Neural cell (in vitro differentiated cells): ENCODE results near the gene RCAN1. TPM values are rescaled to one million over a fixed set of nuclear protein-coding genes. Genes with fewer than 3 reads are reported as not detected.

Source experiments
- H2AFZ ChIP-seq: fragments of 200-600, 300-800 bp; sonication (generic), shearing (Covaris generic); 2 replicates; pipeline ENCODE4 v1.6.0; 2014; ENCODE audit warnings: low read depth, mild to moderate bottlenecking, antibody characterized with exemption, low read length, moderate library complexity
- H3F3A ChIP-seq: fragments of 200-600 bp; shearing (Covaris generic); 2 replicates; pipeline ENCODE4 v1.6.1; 2016; ENCODE audit warnings: mild to moderate bottlenecking, moderate library complexity, mixed read lengths, antibody characterized with exemption, low read length; ENCODE audit not compliant: insufficient read depth, poor library complexity, severe bottlenecking
- H3K27ac ChIP-seq: fragments of 200-600, 300-800 bp; sonication (generic), shearing (Covaris generic); 2 replicates; pipeline ENCODE4 v1.5.1; 2014; ENCODE audit warnings: mild to moderate bottlenecking, low read length, moderate library complexity
- H3K27me3 ChIP-seq: fragments of 300-800, 200-600 bp; sonication (generic), shearing (Covaris generic); 2 replicates; pipeline ENCODE4 v1.6.0; 2014; ENCODE audit warnings: mild to moderate bottlenecking, low read depth, low read length, moderate library complexity; ENCODE audit not compliant: insufficient read depth
- H3K36me3 ChIP-seq: fragments of 300-800, 200-600 bp; sonication (generic), shearing (Covaris generic); 2 replicates; pipeline ENCODE4 v1.5.1; 2014; ENCODE audit warnings: mild to moderate bottlenecking, antibody characterized with exemption, low read length, moderate library complexity; ENCODE audit not compliant: insufficient read depth
- H3K4me2 ChIP-seq: fragments of 300-800, 200-600 bp; sonication (generic), shearing (Covaris generic); 2 replicates; pipeline ENCODE4 v1.6.0; 2014; ENCODE audit warnings: mild to moderate bottlenecking, low read length
- H3K4me3 ChIP-seq: fragments of 300-800, 200-600 bp; sonication (generic), shearing (Covaris generic); 2 replicates; pipeline ENCODE4 v1.5.1; 2014; ENCODE audit warnings: mild to moderate bottlenecking, low read length, moderate library complexity
- H3K79me2 ChIP-seq: fragments of 200-600 bp; shearing (Covaris generic); replicated peaks from 2 replicates; pipeline ENCODE4 v1.6.0; 2014; ENCODE audit warnings: mild to moderate bottlenecking, low read length, moderate library complexity; ENCODE audit not compliant: insufficient read depth
- H3K9ac ChIP-seq: fragments of 300-800, 200-600 bp; sonication (generic), shearing (Covaris generic); 2 replicates; pipeline ENCODE4 v1.6.1; 2016; ENCODE audit warnings: mild to moderate bottlenecking, low read length, mixed read lengths
- H3K9me2 ChIP-seq: fragments of 200-600 bp; shearing (Covaris generic); 2 replicates; pipeline ENCODE4 v1.6.1; 2016; ENCODE audit warnings: mild to moderate bottlenecking, low read length, mixed read lengths; ENCODE audit not compliant: insufficient read depth
- H3K9me3 ChIP-seq: fragments of 200-600, 300-800 bp; sonication (generic), shearing (Covaris generic); 2 replicates; pipeline ENCODE4 v1.6.1; 2016; ENCODE audit warnings: mild to moderate bottlenecking, mixed run types, low read length, moderate library complexity, mixed read lengths
- H4K20me1 ChIP-seq: fragments of 200-600 bp; shearing (Covaris generic); 2 replicates; pipeline ENCODE4 v1.6.1; 2016; ENCODE audit warnings: mild to moderate bottlenecking, mixed run types; ENCODE audit not compliant: insufficient read depth
- EP300 ChIP-seq: fragments of 450-650 bp; conservative IDR thresholded peaks from 2 replicates; pipeline ENCODE4 v1.6.1; 2014; ENCODE audit warnings: antibody characterized with exemption, mild to moderate bottlenecking, moderate library complexity; ENCODE audit not compliant: poor library complexity, severe bottlenecking
- EZH2 ChIP-seq: fragments of 200-600, 300-800 bp; shearing (Covaris generic), sonication (generic); IDR thresholded peaks from 2 replicates; pipeline ENCODE4 v1.6.1; 2014; ENCODE audit warnings: antibody characterized with exemption, low read length, borderline replicate concordance, mild to moderate bottlenecking; ENCODE audit not compliant: insufficient read depth, poor library complexity, severe bottlenecking
- MXI1 ChIP-seq: fragments of 450-650 bp; conservative IDR thresholded peaks from 2 replicates; pipeline ENCODE4 v1.6.1; 2014; ENCODE audit warnings: antibody characterized with exemption, mild to moderate bottlenecking; ENCODE audit not compliant: poor library complexity, severe bottlenecking
- POLR2AphosphoS5 ChIP-seq: IDR thresholded peaks from 2 replicates; pipeline ENCODE4 v1.6.1; 2012
- RAD21 ChIP-seq: fragments of 450-650 bp; conservative IDR thresholded peaks from 2 replicates; pipeline ENCODE4 v1.6.1; 2014; ENCODE audit warnings: antibody characterized with exemption, mild to moderate bottlenecking, moderate library complexity
- REST ChIP-seq: IDR thresholded peaks from 2 replicates; pipeline ENCODE4 v1.6.1; 2012; ENCODE audit warnings: borderline replicate concordance
- SMC3 ChIP-seq: fragments of 450-650 bp; conservative IDR thresholded peaks from 2 replicates; pipeline ENCODE4 v1.6.1; 2014; ENCODE audit warnings: antibody characterized with exemption, mild to moderate bottlenecking, moderate library complexity; ENCODE audit not compliant: poor library complexity
- TAF1 ChIP-seq: IDR thresholded peaks from 2 replicates; pipeline ENCODE4 v1.6.1; 2012; ENCODE audit warnings: low read depth
- polyA plus RNA-seq: library from polyadenylated mRNA; depleted of rRNA; stranded (reverse); fragments of >200 nt; gene quantifications from 2 replicates; pipeline ENCODE4 v1.2.3, GENCODE V29; 2014
- TF ChIP-seq, protein P1 (sequence below): fragments of 450-650 bp; IDR thresholded peaks from 2 replicates; pipeline ENCODE4 v1.5.1; 2014; ENCODE audit warnings: antibody characterized with exemption, mild to moderate bottlenecking, moderate library complexity; ENCODE audit not compliant: poor library complexity, severe bottlenecking

Gene RCAN1
- polyA plus RNA-seq, 1 donor from 2014 or later: 46.0 TPM

- Histone ChIP-seq H3K27me3 (no peaks in the 10 kb centered on the region), H3K9me2 (no peaks in the 10 kb centered on the region), H3K4me2 (no peak overlapping the region), H4K20me1 (no peaks in the 10 kb centered on the region), H3K36me3 (peaks cover 9% of the 10 kb centered on the region), H3K9ac (no peak overlapping the region), H3K27ac (no peak overlapping the region), H3K4me3 (no peak overlapping the region), H3F3A (no peaks in the 10 kb centered on the region), H2AFZ (no peak overlapping the region), H3K79me2 (no peaks in the 10 kb centered on the region), H3K9me3 (no peaks in the 10 kb centered on the region)
- TF ChIP-seq REST (no peak), RAD21 (no peak), POLR2AphosphoS5 (no peak), SMC3 (no peak), MXI1 (no peak), TAF1 (no peak), EP300 (no peak), EZH2 (no peak)
- TF ChIP-seq, protein P1, sequence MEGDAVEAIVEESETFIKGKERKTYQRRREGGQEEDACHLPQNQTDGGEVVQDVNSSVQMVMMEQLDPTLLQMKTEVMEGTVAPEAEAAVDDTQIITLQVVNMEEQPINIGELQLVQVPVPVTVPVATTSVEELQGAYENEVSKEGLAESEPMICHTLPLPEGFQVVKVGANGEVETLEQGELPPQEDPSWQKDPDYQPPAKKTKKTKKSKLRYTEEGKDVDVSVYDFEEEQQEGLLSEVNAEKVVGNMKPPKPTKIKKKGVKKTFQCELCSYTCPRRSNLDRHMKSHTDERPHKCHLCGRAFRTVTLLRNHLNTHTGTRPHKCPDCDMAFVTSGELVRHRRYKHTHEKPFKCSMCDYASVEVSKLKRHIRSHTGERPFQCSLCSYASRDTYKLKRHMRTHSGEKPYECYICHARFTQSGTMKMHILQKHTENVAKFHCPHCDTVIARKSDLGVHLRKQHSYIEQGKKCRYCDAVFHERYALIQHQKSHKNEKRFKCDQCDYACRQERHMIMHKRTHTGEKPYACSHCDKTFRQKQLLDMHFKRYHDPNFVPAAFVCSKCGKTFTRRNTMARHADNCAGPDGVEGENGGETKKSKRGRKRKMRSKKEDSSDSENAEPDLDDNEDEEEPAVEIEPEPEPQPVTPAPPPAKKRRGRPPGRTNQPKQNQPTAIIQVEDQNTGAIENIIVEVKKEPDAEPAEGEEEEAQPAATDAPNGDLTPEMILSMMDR: no peak
Observed at GRCh38 chr21:34519694-34520093, 95.2 kb downstream of the RCAN1 start.

GRCh38 chr21:34519016-34519415, 95.9 kb downstream of the RCAN1 start:
- H3K27me3 ChIP-seq: no peaks in the 10 kb centered on the region
- H3K36me3 ChIP-seq: peaks cover 9% of the 10 kb centered on the region
- H4K20me1 ChIP-seq: no peaks in the 10 kb centered on the region
- no peaks in the 10 kb centered on the region for H3K9me2 ChIP-seq
- no peak for TF ChIP-seq EZH2
- TF ChIP-seq, protein P1: no peak
- TF ChIP-seq POLR2AphosphoS5: no peak
- no peak for TF ChIP-seq REST
- TF ChIP-seq TAF1: no peak
- TF ChIP-seq RAD21: no peak
- TF ChIP-seq EP300: no peak
- TF ChIP-seq MXI1: no peak
- no peak for TF ChIP-seq SMC3
- H3K4me2 ChIP-seq: no peak overlapping the region
- no peaks in the 10 kb centered on the region for H3K9me3 ChIP-seq
- H3K27ac ChIP-seq: no peak overlapping the region
- H3K4me3 ChIP-seq: no peak overlapping the region
- H2AFZ ChIP-seq: no peak overlapping the region
- no peaks in the 10 kb centered on the region for H3K79me2 ChIP-seq
- no peaks in the 10 kb centered on the region for H3F3A ChIP-seq
- H3K9ac ChIP-seq: no peak overlapping the region
